GM12875 (cell line): ENCODE measurements around the gene ZNF330.

Source experiments
- H3K4me3 ChIP-seq: one replicate; pipeline ENCODE4 v1.5.1; 2011; ENCODE audit warnings: low read depth, low read length, control low read depth
- CTCF ChIP-seq: IDR thresholded peaks from 2 replicates; pipeline ENCODE4 v1.5.1; 2011; ENCODE audit warnings: low read depth, mild to moderate bottlenecking, control low read depth, inconsistent platforms, low read length, moderate library complexity, borderline replicate concordance; ENCODE audit not compliant: insufficient read depth

ZNF330 gene

GRCh38 chr4:141283563-141283962, 62.9 kb downstream of the ZNF330 start:
- H3K4me3 ChIP-seq, result no peak overlapping the region
- TF ChIP-seq CTCF, result no peak
